Activated T-helper 2 cell treated with anti-CD3 and anti-CD28 coated beads, Interferon-gamma antibody, Interleukin-2, Interleukin-4, amounts not matched to agents 10 μg/mL and 5 μg/mL and 100 μg/mL, durations not matched to agents 14 hours and 24 hours and 36 hours (primary cell): ENCODE results near the gene CAMTA1. TPM values are rescaled to one million over a fixed set of nuclear protein-coding genes. Genes with fewer than 3 reads are reported as not detected.

Experiments
- DNase-seq: peaks from one replicate; pipeline ENCODE4 v3.0.0; 2021; ENCODE audit warnings: low spot score
- H3K27ac Mint-ChIP-seq: one replicate; pipeline ENCODE4 v1.8.0; 2021; ENCODE audit warnings: mixed read lengths
- H3K27me3 Mint-ChIP-seq: one replicate; pipeline ENCODE4 v1.8.0; 2021; ENCODE audit warnings: low read depth, mixed read lengths
- H3K36me3 Mint-ChIP-seq: one replicate; pipeline ENCODE4 v1.8.0; 2021; ENCODE audit warnings: low read depth, mixed read lengths
- H3K4me1 Mint-ChIP-seq: one replicate; pipeline ENCODE4 v1.8.0; 2021; ENCODE audit warnings: low read depth, mixed read lengths
- H3K4me3 Mint-ChIP-seq: one replicate; pipeline ENCODE4 v1.8.0; 2021; ENCODE audit warnings: low read depth, mild to moderate bottlenecking, moderate library complexity, mixed read lengths
- H3K9me3 Mint-ChIP-seq: one replicate; pipeline ENCODE4 v1.8.0; 2021; ENCODE audit warnings: mixed read lengths
- intact Hi-C: fragments of 100-400 bp; cut with micrococcal nuclease; formaldehyde crosslinking; loops from one replicate; pipeline ENCODE4 v1.15.1; 2023
- total RNA-seq: library from RNA; stranded (reverse); gene quantifications from 2 replicates; pipeline ENCODE4 v1.2.3, GENCODE V29; 2022

The CAMTA1 gene
- total RNA-seq, 1 donor from 2014 or later = 62.9 TPM

- H3K36me3 Mint-ChIP-seq = no peaks in the 10 kb centered on the region
- intact Hi-C loops = no loop called here
- no peaks in the 10 kb centered on the region for H3K4me1 Mint-ChIP-seq
- no peak overlapping the region for H3K4me3 Mint-ChIP-seq
- no peak overlapping the region for H3K27ac Mint-ChIP-seq
- peaks cover 7% of the 10 kb centered on the region for H3K27me3 Mint-ChIP-seq
- DNase-seq = no peak
- no peaks in the 10 kb centered on the region for H3K9me3 Mint-ChIP-seq
Observed at GRCh38 chr1:7294636-7295035, 509.4 kb downstream of the CAMTA1 start.

GRCh38 chr1:7295946-7296345, 510.7 kb downstream of the CAMTA1 start:
- peaks cover 7% of the 10 kb centered on the region for H3K27me3 Mint-ChIP-seq
- no peaks in the 10 kb centered on the region for H3K4me1 Mint-ChIP-seq
- no peaks in the 10 kb centered on the region for H3K9me3 Mint-ChIP-seq
- no peak overlapping the region for H3K4me3 Mint-ChIP-seq
- intact Hi-C loops = no loop called here
- DNase-seq = no peak
- no peaks in the 10 kb centered on the region for H3K36me3 Mint-ChIP-seq
- no peak overlapping the region for H3K27ac Mint-ChIP-seq

GRCh38 chr1:7296968-7297367, 511.7 kb downstream of the CAMTA1 start:
- no peaks in the 10 kb centered on the region for H3K4me1 Mint-ChIP-seq
- no peak overlapping the region for H3K27ac Mint-ChIP-seq
- intact Hi-C loops = no loop called here
- DNase-seq = no peak
- H3K36me3 Mint-ChIP-seq = no peaks in the 10 kb centered on the region
- no peaks in the 10 kb centered on the region for H3K9me3 Mint-ChIP-seq
- peaks cover 7% of the 10 kb centered on the region for H3K27me3 Mint-ChIP-seq
- no peak overlapping the region for H3K4me3 Mint-ChIP-seq

GRCh38 chr1:7298145-7298544, 512.9 kb downstream of the CAMTA1 start:
- Mint-ChIP-seq H3K4me3 (no peak overlapping the region), H3K4me1 (no peaks in the 10 kb centered on the region), H3K27ac (no peak overlapping the region), H3K36me3 (no peaks in the 10 kb centered on the region), H3K9me3 (no peaks in the 10 kb centered on the region), H3K27me3 (peaks cover 7% of the 10 kb centered on the region)
- intact Hi-C loops = no loop called here
- no peak for DNase-seq

GRCh38 chr1:7298749-7299151, 513.5 kb downstream of the CAMTA1 start:
- Mint-ChIP-seq H3K36me3 (no peaks in the 10 kb centered on the region), H3K27me3 (peaks cover 7% of the 10 kb centered on the region), H3K4me3 (no peak overlapping the region), H3K4me1 (no peaks in the 10 kb centered on the region), H3K27ac (no peak overlapping the region), H3K9me3 (no peaks in the 10 kb centered on the region)
- intact Hi-C loops = no loop called here
- no peak for DNase-seq

GRCh38 chr1:7299329-7299799, 514.1 kb downstream of the CAMTA1 start:
- H3K9me3 Mint-ChIP-seq = no peaks in the 10 kb centered on the region
- no peak overlapping the region for H3K4me3 Mint-ChIP-seq
- peaks cover 7% of the 10 kb centered on the region for H3K27me3 Mint-ChIP-seq
- no peaks in the 10 kb centered on the region for H3K36me3 Mint-ChIP-seq
- intact Hi-C loops = no loop called here
- no peak overlapping the region for H3K27ac Mint-ChIP-seq
- H3K4me1 Mint-ChIP-seq = no peaks in the 10 kb centered on the region
- no peak for DNase-seq

GRCh38 chr1:7299994-7300393, 514.7 kb downstream of the CAMTA1 start:
- H3K36me3 Mint-ChIP-seq = no peaks in the 10 kb centered on the region
- no peak for DNase-seq
- no peak overlapping the region for H3K4me3 Mint-ChIP-seq
- peaks cover 7% of the 10 kb centered on the region for H3K27me3 Mint-ChIP-seq
- H3K27ac Mint-ChIP-seq = no peak overlapping the region
- intact Hi-C loops = no loop called here
- H3K4me1 Mint-ChIP-seq = no peaks in the 10 kb centered on the region
- no peaks in the 10 kb centered on the region for H3K9me3 Mint-ChIP-seq

GRCh38 chr1:7300893-7301663, 515.8 kb downstream of the CAMTA1 start:
- Mint-ChIP-seq H3K27me3 (peaks cover 7% of the 10 kb centered on the region), H3K9me3 (no peaks in the 10 kb centered on the region), H3K4me1 (no peaks in the 10 kb centered on the region), H3K4me3 (no peak overlapping the region), H3K27ac (no peak overlapping the region), H3K36me3 (no peaks in the 10 kb centered on the region)
- no peak for DNase-seq
- intact Hi-C loops = no loop called here

GRCh38 chr1:7301664-7301981, 516.4 kb downstream of the CAMTA1 start:
- H3K27ac Mint-ChIP-seq = no peak overlapping the region
- H3K36me3 Mint-ChIP-seq = no peaks in the 10 kb centered on the region
- DNase-seq = no peak
- H3K9me3 Mint-ChIP-seq = no peaks in the 10 kb centered on the region
- H3K4me1 Mint-ChIP-seq = no peaks in the 10 kb centered on the region
- intact Hi-C loops = no loop called here
- peaks cover 7% of the 10 kb centered on the region for H3K27me3 Mint-ChIP-seq
- no peak overlapping the region for H3K4me3 Mint-ChIP-seq

GRCh38 chr1:7302126-7302525, 516.9 kb downstream of the CAMTA1 start:
- no peak for DNase-seq

GRCh38 chr1:7302873-7303272, 517.6 kb downstream of the CAMTA1 start:
- no peak overlapping the region for H3K27ac Mint-ChIP-seq
- intact Hi-C loops = no loop called here
- no peaks in the 10 kb centered on the region for H3K4me1 Mint-ChIP-seq

More at GRCh38 chr1:7302126-7302525, 516.9 kb downstream of the CAMTA1 start:
- H3K4me3 Mint-ChIP-seq = no peak overlapping the region
- H3K4me1 Mint-ChIP-seq = no peaks in the 10 kb centered on the region
- peaks cover 7% of the 10 kb centered on the region for H3K27me3 Mint-ChIP-seq
- H3K9me3 Mint-ChIP-seq = no peaks in the 10 kb centered on the region
- H3K27ac Mint-ChIP-seq = no peak overlapping the region
- H3K36me3 Mint-ChIP-seq = no peaks in the 10 kb centered on the region
- intact Hi-C loops = no loop called here

GRCh38 chr1:7303554-7304317, 518.5 kb downstream of the CAMTA1 start:
- Mint-ChIP-seq H3K4me3 (no peak overlapping the region), H3K9me3 (peaks cover 5% of the 10 kb centered on the region), H3K27me3 (peaks cover 11% of the 10 kb centered on the region), H3K36me3 (no peaks in the 10 kb centered on the region), H3K27ac (no peak overlapping the region), H3K4me1 (no peaks in the 10 kb centered on the region)
- intact Hi-C loops = no loop called here
- DNase-seq = no peak

More at GRCh38 chr1:7302873-7303272, 517.6 kb downstream of the CAMTA1 start:
- Mint-ChIP-seq H3K27me3 (peaks cover 7% of the 10 kb centered on the region), H3K36me3 (no peaks in the 10 kb centered on the region), H3K4me3 (no peak overlapping the region), H3K9me3 (no peaks in the 10 kb centered on the region)
- no peak for DNase-seq

GRCh38 chr1:7313081-7313546, 527.9 kb downstream of the CAMTA1 start:
- no peaks in the 10 kb centered on the region for H3K4me1 Mint-ChIP-seq
- H3K27ac Mint-ChIP-seq = no peak overlapping the region
- no peaks in the 10 kb centered on the region for H3K36me3 Mint-ChIP-seq
- intact Hi-C loops = no loop called here
- H3K9me3 Mint-ChIP-seq = peaks cover 3% of the 10 kb centered on the region
- H3K4me3 Mint-ChIP-seq = no peak overlapping the region
- H3K27me3 Mint-ChIP-seq = peaks cover 3% of the 10 kb centered on the region
- DNase-seq = no peak
